Astrocyte (in vitro differentiated cells and primary cell): ENCODE results near the gene C19orf73.

Experiments used
- CTCF ChIP-seq: IDR thresholded peaks from 2 replicates; pipeline ENCODE4 v1.5.1; 2011; ENCODE audit warnings: low read depth, mild to moderate bottlenecking, inconsistent platforms, low read length, moderate library complexity; ENCODE audit not compliant: insufficient read depth
- EZH2 ChIP-seq: IDR thresholded peaks from 2 replicates; pipeline ENCODE4 v1.6.1; 2012; ENCODE audit warnings: mild to moderate bottlenecking, low read length, inconsistent platforms; ENCODE audit not compliant: insufficient read depth

- no peak for TF ChIP-seq CTCF
- no peak for TF ChIP-seq EZH2
These were observed 46.3 kb upstream of the C19orf73 start for GRCh38 chr19:49165111-49165750.
